BE2C (cell line): Measurements from ENCODE around the gene CCDC172.

Experiments
- DNase-seq: peaks from one replicate; pipeline ENCODE4 v3.0.0-alpha.2; 2020
- H3K27me3 ChIP-seq: fragments of 250-450 bp; sonication (Bioruptor Pico); 2 replicates; pipeline ENCODE4 v1.5.1; 2020; ENCODE audit warnings: mild to moderate bottlenecking
- H3K36me3 ChIP-seq: fragments of 250-450 bp; sonication (Bioruptor Pico); 2 replicates; pipeline ENCODE4 v1.5.1; 2020; ENCODE audit warnings: mild to moderate bottlenecking
- H3K4me1 ChIP-seq: fragments of 250-450 bp; sonication (Bioruptor Pico); 2 replicates; pipeline ENCODE4 v1.5.1; 2020
- H3K4me3 ChIP-seq: 2 replicates; pipeline ENCODE4 v1.5.1; 2011; ENCODE audit warnings: low read depth, low read length
- H3K9me3 ChIP-seq: fragments of 250-450 bp; sonication (Bioruptor Pico); 2 replicates; pipeline ENCODE4 v1.5.1; 2020
- CTCF ChIP-seq: IDR thresholded peaks from 2 replicates; pipeline ENCODE4 v1.5.1; 2012; ENCODE audit warnings: mild to moderate bottlenecking, low read depth, low read length

CCDC172 gene

GRCh38 chr10:116402858-116403257 lies 78.6 kb downstream of the CCDC172 start:
- H3K4me3 ChIP-seq: no peak overlapping the region
- no peak for DNase-seq
- no peaks in the 10 kb centered on the region for H3K36me3 ChIP-seq
- H3K27me3 ChIP-seq: no peaks in the 10 kb centered on the region
- no peaks in the 10 kb centered on the region for H3K4me1 ChIP-seq
- no peak for TF ChIP-seq CTCF
- H3K9me3 ChIP-seq: no peaks in the 10 kb centered on the region

- Histone ChIP-seq H3K4me1 (no peaks in the 10 kb centered on the region), H3K36me3 (no peaks in the 10 kb centered on the region), H3K9me3 (no peaks in the 10 kb centered on the region), H3K4me3 (no peak overlapping the region), H3K27me3 (no peaks in the 10 kb centered on the region)
- DNase-seq: peak; percentile 3
- no peak for TF ChIP-seq CTCF
Observed at GRCh38 chr10:116403740-116404250, 79.5 kb downstream of the CCDC172 start.

- no peak for DNase-seq
- TF ChIP-seq CTCF: no peak
- H3K9me3 ChIP-seq: no peaks in the 10 kb centered on the region
- no peaks in the 10 kb centered on the region for H3K4me1 ChIP-seq
- H3K36me3 ChIP-seq: no peaks in the 10 kb centered on the region
- no peak overlapping the region for H3K4me3 ChIP-seq
- H3K27me3 ChIP-seq: no peaks in the 10 kb centered on the region
Observed at GRCh38 chr10:116408719-116409118, 84.5 kb downstream of the CCDC172 start.

- Histone ChIP-seq H3K9me3 (no peaks in the 10 kb centered on the region), H3K4me3 (no peak overlapping the region), H3K36me3 (no peaks in the 10 kb centered on the region), H3K4me1 (no peaks in the 10 kb centered on the region), H3K27me3 (no peaks in the 10 kb centered on the region)
- no peak for DNase-seq
- TF ChIP-seq CTCF: no peak
Observed at GRCh38 chr10:116410351-116410750, 86.1 kb downstream of the CCDC172 start.

GRCh38 chr10:116417821-116418220 lies 93.6 kb downstream of the CCDC172 start:
- DNase-seq: no peak
- no peak for TF ChIP-seq CTCF
- Histone ChIP-seq H3K36me3 (no peaks in the 10 kb centered on the region), H3K9me3 (no peaks in the 10 kb centered on the region), H3K4me3 (no peak overlapping the region), H3K4me1 (no peaks in the 10 kb centered on the region), H3K27me3 (no peaks in the 10 kb centered on the region)

GRCh38 chr10:116418389-116418788 lies 94.1 kb downstream of the CCDC172 start:
- DNase-seq: no peak

More at GRCh38 chr10:116418389-116418788, 94.1 kb downstream of the CCDC172 start:
- H3K4me3 ChIP-seq: no peak overlapping the region
- TF ChIP-seq CTCF: no peak
- no peaks in the 10 kb centered on the region for H3K36me3 ChIP-seq
- H3K9me3 ChIP-seq: no peaks in the 10 kb centered on the region
- no peaks in the 10 kb centered on the region for H3K27me3 ChIP-seq
- no peaks in the 10 kb centered on the region for H3K4me1 ChIP-seq
